ENCODE results near the gene KCTD21. TPM values are rescaled to one million over a fixed set of nuclear protein-coding genes. Genes with fewer than 3 reads are reported as not detected.

KCTD21 gene
- total and polyA plus RNA-seq, 2 donors (not counting 1 experiment from before 2014, with no cell fraction given): 4.3 to 8.0 TPM

GRCh38 chr11:78181185-78181584 is 7.2 kb downstream of the KCTD21 start:
- no peak overlapping the region for H3K27ac ChIP-seq (ENCODE audit: low read length in 2 of 2)
- H3K9me3 Mint-ChIP-seq (ENCODE audit: insufficient read depth): peaks cover 12% of the 10 kb centered on the region
- no peak overlapping the region for H3K4me3 Mint-ChIP-seq
- peaks cover 0 to under 1% (median 0%) of the 10 kb centered on the region in 3 donors for H3K9me3 ChIP-seq (ENCODE audit: control extremely low read depth in 1 of 3, control insufficient read depth in 2 of 3, insufficient read depth in 1 of 3, low read length in 2 of 3)
- no peak overlapping the region for H3K4me3 ChIP-seq (ENCODE audit: control extremely low read depth in 1 of 5, extremely low read depth in 1 of 5, insufficient read depth in 1 of 5, low read depth in 2 of 5, low read length in 4 of 5)
- no peaks in the 10 kb centered on the region for H3K79me2 ChIP-seq (ENCODE audit: control insufficient read depth, insufficient read depth, low read length)
- ATAC-seq (ENCODE audit: low read depth) (no peak), DNase-seq (no peak)
- H3K4me1 ChIP-seq (ENCODE audit: control insufficient read depth in 2 of 2, insufficient read depth in 2 of 2, low read length in 2 of 2): no peaks in the 10 kb centered on the region
- TF ChIP-seq EZH2 (IDR thresholded peaks at IDR 0.05; ENCODE audit: borderline replicate concordance, insufficient read depth, low read depth, low read length, poor library complexity, severe bottlenecking) (no peak), CTCF (IDR thresholded peaks at IDR 0.05) (no peak)
- no peak overlapping the region for H2AFZ ChIP-seq (ENCODE audit: insufficient read depth, low read depth, low read length, poor library complexity, severe bottlenecking)
- H3K36me3 ChIP-seq (replicated peaks in 1 of 2; ENCODE audit: control extremely low read depth in 1 of 2, control insufficient read depth in 1 of 2, extremely low read depth in 1 of 2, insufficient read depth in 2 of 2, low read length in 1 of 2): no peaks in the 10 kb centered on the region
- no peaks in the 10 kb centered on the region for H3K27me3 Mint-ChIP-seq
- intact Hi-C loops (cut with micrococcal nuclease): no loop called here
- no peak overlapping the region for H3K9ac ChIP-seq (ENCODE audit: low read length)
- H4K20me1 ChIP-seq (ENCODE audit: control insufficient read depth, insufficient read depth, low read length, poor library complexity, severe bottlenecking): no peaks in the 10 kb centered on the region
- CTCF ChIA-PET: no interaction called here
- no peak overlapping the region for H3K27ac Mint-ChIP-seq
- WGBS (ENCODE audit: insufficient coverage): 100% methylated on average over 1 of the region's 2 CpGs
- POLR2A ChIA-PET: no interaction called here
- H3K4me1 Mint-ChIP-seq: no peaks in the 10 kb centered on the region
- no peak overlapping the region for H3K4me2 ChIP-seq (replicated peaks; ENCODE audit: low read depth, low read length, poor library complexity, severe bottlenecking)
- H3K27me3 ChIP-seq (replicated peaks in 1 of 4; ENCODE audit: control extremely low read depth in 1 of 4, control insufficient read depth in 3 of 4, insufficient read depth in 4 of 4, low read length in 3 of 4): no peaks in the 10 kb centered on the region

GRCh38 chr11:78180751-78181150 is 7.7 kb downstream of the KCTD21 start:
- TF ChIP-seq EZH2 (IDR thresholded peaks at IDR 0.05; ENCODE audit: borderline replicate concordance, insufficient read depth, low read depth, low read length, poor library complexity, severe bottlenecking) (no peak), CTCF (IDR thresholded peaks at IDR 0.05) (no peak)
- Histone ChIP-seq H3K4me2 (replicated peaks; ENCODE audit: low read depth, low read length, poor library complexity, severe bottlenecking) (no peak overlapping the region), H3K9me3 (ENCODE audit: control extremely low read depth in 1 of 3, control insufficient read depth in 2 of 3, insufficient read depth in 1 of 3, low read length in 2 of 3) (peaks cover 0 to 2% (median 0%) of the 10 kb centered on the region in 3 donors), H3K79me2 (ENCODE audit: control insufficient read depth, insufficient read depth, low read length) (no peaks in the 10 kb centered on the region), H3K27me3 (replicated peaks in 1 of 4; ENCODE audit: control extremely low read depth in 1 of 4, control insufficient read depth in 3 of 4, insufficient read depth in 4 of 4, low read length in 3 of 4) (no peaks in the 10 kb centered on the region), H4K20me1 (ENCODE audit: control insufficient read depth, insufficient read depth, low read length, poor library complexity, severe bottlenecking) (no peaks in the 10 kb centered on the region), H3K27ac (ENCODE audit: low read length in 2 of 2) (no peak overlapping the region), H3K4me3 (ENCODE audit: control extremely low read depth in 1 of 5, extremely low read depth in 1 of 5, insufficient read depth in 1 of 5, low read depth in 2 of 5, low read length in 4 of 5) (no peak overlapping the region), H3K4me1 (ENCODE audit: control insufficient read depth in 2 of 2, insufficient read depth in 2 of 2, low read length in 2 of 2) (no peaks in the 10 kb centered on the region), H3K36me3 (replicated peaks in 1 of 2; ENCODE audit: control extremely low read depth in 1 of 2, control insufficient read depth in 1 of 2, extremely low read depth in 1 of 2, insufficient read depth in 2 of 2, low read length in 1 of 2) (no peaks in the 10 kb centered on the region), H3K9ac (ENCODE audit: low read length) (no peak overlapping the region), H2AFZ (ENCODE audit: insufficient read depth, low read depth, low read length, poor library complexity, severe bottlenecking) (no peak overlapping the region)
- Mint-ChIP-seq H3K9me3 (ENCODE audit: insufficient read depth) (peaks cover 12% of the 10 kb centered on the region), H3K4me1 (no peaks in the 10 kb centered on the region), H3K27ac (no peak overlapping the region), H3K27me3 (no peaks in the 10 kb centered on the region), H3K4me3 (no peak overlapping the region)
- intact Hi-C loops (cut with micrococcal nuclease): no loop called here
- WGBS (ENCODE audit: insufficient coverage): no CpG with 5 or more reads among the region's 4 CpGs
- ChIA-PET CTCF (no interaction called here), POLR2A (no interaction called here)
- DNase-seq (no peak), ATAC-seq (ENCODE audit: low read depth) (no peak)
